ENCODE results near the gene MMP20.

The MMP20 gene

GRCh38 chr11:102559839-102560238, 65.3 kb downstream of the MMP20 start:
- no peak for DNase-seq (ENCODE audit: low read depth, low spot score)
- TF ChIP-seq CTCF (IDR thresholded peaks at IDR 0.05; ENCODE audit: insufficient read depth, low read length, missing control alignments): no peak
- H3K4me3 ChIP-seq (ENCODE audit: low read depth, low read length): no peak overlapping the region
- POLR2A ChIA-PET: no interaction called here
- CTCF ChIA-PET: interaction anchor here (1.3 to 1.6 kb wide), 2 partner anchors 9 to 106 kb away, joined by 3 to 4 read pairs; no protein-coding TSS in a partner anchor

GRCh38 chr11:102555091-102555490, 70.0 kb downstream of the MMP20 start:
- POLR2A ChIA-PET: no interaction called here
- no peak overlapping the region for H3K4me3 ChIP-seq (ENCODE audit: low read depth, low read length)
- DNase-seq (ENCODE audit: low read depth, low spot score): no peak
- no peak for TF ChIP-seq CTCF (IDR thresholded peaks at IDR 0.05; ENCODE audit: insufficient read depth, low read length, missing control alignments)
- CTCF ChIA-PET: interaction anchor here (1.2 to 2.3 kb wide), 2 partner anchors 22 to 213 kb away, joined by 3 to 4 read pairs; no protein-coding TSS in a partner anchor

GRCh38 chr11:102553835-102554282, 71.3 kb downstream of the MMP20 start:
- ChIA-PET POLR2A (no interaction called here), CTCF (interaction anchor here (0.9 kb wide), 1 partner anchor 10 kb away, joined by 3 read pairs; no protein-coding TSS in a partner anchor)
- H3K4me3 ChIP-seq (ENCODE audit: low read depth, low read length): no peak overlapping the region
- TF ChIP-seq CTCF (IDR thresholded peaks at IDR 0.05; ENCODE audit: insufficient read depth, low read length, missing control alignments): no peak
- DNase-seq (ENCODE audit: low read depth, low spot score): no peak

- POLR2A ChIA-PET: no interaction called here
- CTCF ChIA-PET: interaction anchor here (0.9 kb wide), 1 partner anchor 12 kb away, joined by 3 read pairs; no protein-coding TSS in a partner anchor
- no peak overlapping the region for H3K4me3 ChIP-seq (ENCODE audit: low read depth, low read length)
- no peak for TF ChIP-seq CTCF (IDR thresholded peaks at IDR 0.05; ENCODE audit: insufficient read depth, low read length, missing control alignments)
- DNase-seq (ENCODE audit: low read depth, low spot score): no peak
Measured at GRCh38 chr11:102552447-102553194, 72.5 kb downstream of the MMP20 start.

GRCh38 chr11:102552020-102552419, 73.1 kb downstream of the MMP20 start:
- POLR2A ChIA-PET: no interaction called here
- no peak overlapping the region for H3K4me3 ChIP-seq (ENCODE audit: low read depth, low read length)
- no peak for TF ChIP-seq CTCF (IDR thresholded peaks at IDR 0.05; ENCODE audit: insufficient read depth, low read length, missing control alignments)
- CTCF ChIA-PET: no interaction called here
- DNase-seq (ENCODE audit: low read depth, low spot score): no peak

GRCh38 chr11:102551169-102551781, 73.9 kb downstream of the MMP20 start:
- ChIA-PET CTCF (interaction anchor here (1.2 to 1.7 kb wide), 3 partner anchors 8 to 202 kb away, joined by 3 to 4 read pairs (median 3); no protein-coding TSS in a partner anchor), POLR2A (no interaction called here)
- TF ChIP-seq CTCF (IDR thresholded peaks at IDR 0.05; ENCODE audit: insufficient read depth, low read length, missing control alignments): no peak
- no peak overlapping the region for H3K4me3 ChIP-seq (ENCODE audit: low read depth, low read length)
- DNase-seq (ENCODE audit: low read depth, low spot score): no peak
